ENCODE data around the gene ART1. TPM values are rescaled to one million over a fixed set of nuclear protein-coding genes. Genes with fewer than 3 reads are reported as not detected.

The ART1 gene
- polyA plus RNA-seq, 1 experiment = not detected

DNA sequence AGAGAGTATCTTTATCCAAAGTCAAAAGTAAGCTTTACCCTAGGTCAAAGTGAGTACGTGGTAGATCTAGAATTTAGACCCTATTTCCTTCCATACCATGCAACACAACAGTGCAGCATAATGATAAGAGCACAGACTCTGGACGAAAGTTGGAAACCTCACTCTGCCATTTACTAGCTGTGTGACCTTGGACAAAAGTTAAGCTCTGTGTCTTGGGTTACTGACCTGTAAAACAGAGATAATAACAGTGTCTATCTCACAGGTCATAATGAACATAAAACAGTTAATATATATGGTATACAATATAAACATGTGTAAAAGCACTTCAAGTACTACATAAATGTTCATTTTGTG lies 39.9 kb downstream of the ART1 start:
- no peak for DNase-seq (ENCODE audit: low read depth, low spot score)
- Histone ChIP-seq H3K27me3 (ENCODE audit: control insufficient read depth, insufficient read depth, low read length) (no peaks in the 10 kb centered on the region), H3K4me3 (ENCODE audit: low read depth, low read length) (no peak overlapping the region), H3K27ac (ENCODE audit: low read depth, low read length) (no peak overlapping the region), H3K9me3 (ENCODE audit: control insufficient read depth, insufficient read depth, low read length) (no peaks in the 10 kb centered on the region)
- CTCF ChIA-PET = no interaction called here
- TF ChIP-seq, protein P1, sequence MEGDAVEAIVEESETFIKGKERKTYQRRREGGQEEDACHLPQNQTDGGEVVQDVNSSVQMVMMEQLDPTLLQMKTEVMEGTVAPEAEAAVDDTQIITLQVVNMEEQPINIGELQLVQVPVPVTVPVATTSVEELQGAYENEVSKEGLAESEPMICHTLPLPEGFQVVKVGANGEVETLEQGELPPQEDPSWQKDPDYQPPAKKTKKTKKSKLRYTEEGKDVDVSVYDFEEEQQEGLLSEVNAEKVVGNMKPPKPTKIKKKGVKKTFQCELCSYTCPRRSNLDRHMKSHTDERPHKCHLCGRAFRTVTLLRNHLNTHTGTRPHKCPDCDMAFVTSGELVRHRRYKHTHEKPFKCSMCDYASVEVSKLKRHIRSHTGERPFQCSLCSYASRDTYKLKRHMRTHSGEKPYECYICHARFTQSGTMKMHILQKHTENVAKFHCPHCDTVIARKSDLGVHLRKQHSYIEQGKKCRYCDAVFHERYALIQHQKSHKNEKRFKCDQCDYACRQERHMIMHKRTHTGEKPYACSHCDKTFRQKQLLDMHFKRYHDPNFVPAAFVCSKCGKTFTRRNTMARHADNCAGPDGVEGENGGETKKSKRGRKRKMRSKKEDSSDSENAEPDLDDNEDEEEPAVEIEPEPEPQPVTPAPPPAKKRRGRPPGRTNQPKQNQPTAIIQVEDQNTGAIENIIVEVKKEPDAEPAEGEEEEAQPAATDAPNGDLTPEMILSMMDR (IDR thresholded peaks at IDR 0.05; ENCODE audit: low read depth, low read length) = no peak
- POLR2A ChIA-PET = no interaction called here

DNA sequence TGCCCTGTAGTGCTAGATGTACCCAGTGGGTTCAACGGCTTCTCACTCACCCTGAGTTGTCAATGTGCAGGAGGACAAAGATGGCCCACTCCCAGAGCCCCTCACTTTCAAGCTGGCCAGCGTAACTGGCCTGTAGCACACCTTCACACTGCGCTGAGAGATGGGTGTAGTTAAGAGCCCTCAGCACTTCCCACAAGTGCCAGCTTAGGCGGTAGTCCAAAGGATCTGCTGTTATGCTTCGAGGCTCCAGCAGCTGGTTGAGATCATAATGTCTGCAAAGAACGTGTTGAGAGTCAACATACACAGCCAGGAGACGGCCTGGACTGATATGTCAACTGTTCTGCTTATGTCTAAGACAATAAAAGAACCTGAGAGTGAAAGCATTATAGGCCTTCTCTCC lies 41.0 kb downstream of the ART1 start:
- H3K27ac ChIP-seq (ENCODE audit: low read depth, low read length) = no peak overlapping the region
- TF ChIP-seq, protein P1 (IDR thresholded peaks at IDR 0.05; ENCODE audit: low read depth, low read length) = no peak
- ChIA-PET CTCF (no interaction called here), POLR2A (no interaction called here)
- no peak for DNase-seq (ENCODE audit: low read depth, low spot score)
- no peaks in the 10 kb centered on the region for H3K27me3 ChIP-seq (ENCODE audit: control insufficient read depth, insufficient read depth, low read length)
- H3K9me3 ChIP-seq (ENCODE audit: control insufficient read depth, insufficient read depth, low read length) = no peaks in the 10 kb centered on the region
- no peak overlapping the region for H3K4me3 ChIP-seq (ENCODE audit: low read depth, low read length)

DNA sequence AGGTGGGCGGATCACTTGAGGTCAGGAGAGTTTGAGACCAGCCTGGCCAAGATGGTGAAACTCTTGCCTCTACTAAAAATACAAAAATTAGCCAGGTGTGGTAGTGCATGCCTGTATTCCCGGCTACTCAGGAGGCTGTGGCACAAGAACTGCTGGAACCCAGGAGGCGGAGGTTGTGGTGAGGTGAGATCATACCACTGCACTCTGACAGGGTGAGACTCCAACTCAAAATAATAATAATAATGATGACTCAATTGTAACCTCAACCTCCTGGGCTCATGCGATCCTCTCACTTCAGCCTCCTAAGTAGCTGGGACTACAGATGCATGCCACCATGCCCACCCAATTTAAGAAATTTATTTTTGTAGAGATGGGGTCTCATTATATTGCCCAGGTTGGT lies 41.8 kb downstream of the ART1 start:
- CTCF ChIA-PET = no interaction called here
- no peak for DNase-seq (ENCODE audit: low read depth, low spot score)
- TF ChIP-seq, protein P1 (IDR thresholded peaks at IDR 0.05; ENCODE audit: low read depth, low read length) = no peak
- Histone ChIP-seq H3K27me3 (ENCODE audit: control insufficient read depth, insufficient read depth, low read length) (no peaks in the 10 kb centered on the region), H3K9me3 (ENCODE audit: control insufficient read depth, insufficient read depth, low read length) (no peaks in the 10 kb centered on the region), H3K4me3 (ENCODE audit: low read depth, low read length) (no peak overlapping the region), H3K27ac (ENCODE audit: low read depth, low read length) (no peak overlapping the region)
- POLR2A ChIA-PET = no interaction called here

DNA sequence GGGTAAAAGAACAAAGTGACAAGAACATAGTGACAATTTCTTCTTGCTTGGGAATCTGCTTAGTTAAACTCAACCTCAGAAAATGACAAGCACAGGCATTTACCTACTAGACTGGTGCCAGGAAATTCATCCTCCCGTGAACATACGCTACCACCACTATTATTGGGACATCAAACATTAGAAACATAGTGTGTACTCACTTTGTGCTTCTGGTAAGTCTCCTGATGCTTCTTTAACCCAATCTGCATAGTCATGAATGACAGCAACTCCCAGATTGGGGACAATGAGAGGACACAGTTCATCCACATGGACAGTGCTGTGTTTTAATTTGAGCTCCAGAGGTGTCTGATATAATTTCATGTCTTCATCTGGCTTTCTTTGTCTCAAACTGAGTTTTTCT lies 55.5 kb downstream of the ART1 start:
- no peak for DNase-seq (ENCODE audit: low read depth, low spot score)
- H3K27me3 ChIP-seq (ENCODE audit: control insufficient read depth, insufficient read depth, low read length) = no peaks in the 10 kb centered on the region
- H3K9me3 ChIP-seq (ENCODE audit: control insufficient read depth, insufficient read depth, low read length) = no peaks in the 10 kb centered on the region
- TF ChIP-seq, protein P1 (IDR thresholded peaks at IDR 0.05; ENCODE audit: low read depth, low read length) = no peak
- H3K4me3 ChIP-seq (ENCODE audit: low read depth, low read length) = no peak overlapping the region
- ChIA-PET POLR2A (no interaction called here), CTCF (interaction anchor here (0.9 kb wide), 1 partner anchor 108 kb away, joined by 3 read pairs; the partner anchor contains the start of gene PGAP2)
- no peak overlapping the region for H3K27ac ChIP-seq (ENCODE audit: low read depth, low read length)

DNA sequence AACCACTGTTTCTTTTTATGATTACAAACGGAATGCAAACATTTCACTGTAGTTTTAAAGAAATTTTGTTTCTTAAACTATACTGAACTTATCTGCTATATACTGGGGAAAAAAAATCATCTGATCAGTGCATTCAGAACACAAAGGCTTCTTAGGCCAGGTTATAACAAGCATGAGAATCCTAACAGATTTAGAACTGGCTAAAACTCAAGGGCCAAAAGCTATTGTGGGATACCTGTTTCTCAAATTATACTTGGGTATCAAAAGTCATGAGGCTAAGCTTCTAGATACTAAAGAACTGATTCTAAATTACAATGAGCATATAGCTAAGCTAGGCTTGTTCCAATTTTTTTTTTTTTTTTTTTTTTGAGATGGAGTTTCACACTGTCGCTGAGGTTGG lies 56.0 kb downstream of the ART1 start:
- H3K4me3 ChIP-seq (ENCODE audit: low read depth, low read length) = no peak overlapping the region
- CTCF ChIA-PET = interaction anchor here (0.9 kb wide), 1 partner anchor 108 kb away, joined by 3 read pairs; the partner anchor contains the start of gene PGAP2
- TF ChIP-seq, protein P1 (IDR thresholded peaks at IDR 0.05; ENCODE audit: low read depth, low read length) = no peak
- DNase-seq (ENCODE audit: low read depth, low spot score) = no peak
- H3K9me3 ChIP-seq (ENCODE audit: control insufficient read depth, insufficient read depth, low read length) = no peaks in the 10 kb centered on the region
- POLR2A ChIA-PET = no interaction called here
- H3K27me3 ChIP-seq (ENCODE audit: control insufficient read depth, insufficient read depth, low read length) = no peaks in the 10 kb centered on the region
- no peak overlapping the region for H3K27ac ChIP-seq (ENCODE audit: low read depth, low read length)
